DMS 273 treated with DMSO at 0.1 percent for 48 hours (cell line): ENCODE measurements around the gene TRIM29.

Experiments used
- DNase-seq: peaks from one replicate; lab custom pipeline; 2025; lab: John Stamatoyannopoulos, UW

Gene TRIM29

GRCh38 chr11:120122924-120123683, 14.8 kb downstream of the TRIM29 start:
- DNase-seq, result no peak

GRCh38 chr11:120121914-120122473, 15.9 kb downstream of the TRIM29 start:
- no peak for DNase-seq

GRCh38 chr11:120121336-120121735, 16.6 kb downstream of the TRIM29 start:
- DNase-seq, result no peak

GRCh38 chr11:120120805-120121335, 17.0 kb downstream of the TRIM29 start:
- no peak for DNase-seq

- DNase-seq, result no peak
These were observed 18.8 kb downstream of the TRIM29 start for GRCh38 chr11:120119121-120119520.

GRCh38 chr11:120117991-120118390, 19.9 kb downstream of the TRIM29 start:
- no peak for DNase-seq

- no peak for DNase-seq
These were observed 20.9 kb downstream of the TRIM29 start for GRCh38 chr11:120116966-120117365.

- DNase-seq, result no peak
These were observed 22.5 kb downstream of the TRIM29 start for GRCh38 chr11:120115272-120116000.

- no peak for DNase-seq
These were observed 25.6 kb downstream of the TRIM29 start for GRCh38 chr11:120112174-120112796.

GRCh38 chr11:120109531-120109930, 28.4 kb downstream of the TRIM29 start:
- no peak for DNase-seq

- no peak for DNase-seq
These were observed 29.1 kb downstream of the TRIM29 start for GRCh38 chr11:120108785-120109168.

- DNase-seq, result no peak
These were observed 29.6 kb downstream of the TRIM29 start for GRCh38 chr11:120108154-120108784.

- no peak for DNase-seq
These were observed 30.2 kb downstream of the TRIM29 start for GRCh38 chr11:120107692-120108091.

GRCh38 chr11:120106354-120107150, 31.4 kb downstream of the TRIM29 start:
- no peak for DNase-seq

GRCh38 chr11:120105576-120105975, 32.3 kb downstream of the TRIM29 start:
- no peak for DNase-seq

- DNase-seq, result no peak
These were observed 33.8 kb downstream of the TRIM29 start for GRCh38 chr11:120104041-120104565.

- DNase-seq, result no peak
These were observed 35.1 kb downstream of the TRIM29 start for GRCh38 chr11:120102864-120103122.

GRCh38 chr11:120102050-120102863, 35.7 kb downstream of the TRIM29 start:
- no peak for DNase-seq

- DNase-seq, result no peak
These were observed 39.4 kb downstream of the TRIM29 start for GRCh38 chr11:120098503-120099020.
